GM21717 (cell line): ENCODE data around the gene UNG.

ENCODE experiments used
- ATAC-seq: cut with Tn5 transposase; IDR thresholded peaks from one replicate; pipeline ENCODE4 v1.9.1; 2021; ENCODE audit warnings: mild to moderate bottlenecking, moderate library complexity; ENCODE audit not compliant: unreplicated experiment

Gene UNG

GRCh38 chr12:109154451-109155438 lies 57.3 kb downstream of the UNG start:
- peak; percentile 83 for ATAC-seq

GRCh38 chr12:109156036-109156435 lies 58.6 kb downstream of the UNG start:
- ATAC-seq: no peak

GRCh38 chr12:109156586-109156985 lies 59.2 kb downstream of the UNG start:
- no peak for ATAC-seq

GRCh38 chr12:109157986-109158385 lies 60.6 kb downstream of the UNG start:
- ATAC-seq: no peak

- ATAC-seq: no peak
Observed at GRCh38 chr12:109160433-109160832, 63.0 kb downstream of the UNG start.
